Breast epithelium (tissue), 4 donors: ENCODE measurements around the gene RGS1. TPM values are rescaled to one million over a fixed set of nuclear protein-coding genes. Genes with fewer than 3 reads are reported as not detected.
A peak's percentile ranks its signal among the peaks of the same experiment; 100 is the strongest.

Experiments
- DNase-seq, 2 donors: peaks; one replicate each; pipeline ENCODE4 v3.0.0-alpha.2; 2019; ENCODE audit warnings: low spot score in 2 of 2
- H3K27ac ChIP-seq, 2 donors: fragments of 200-600 bp; sonication (generic) in 1 of 2; one replicate each; pipeline ENCODE4 v1.5.1; 2016 to 2019; ENCODE audit warnings: mild to moderate bottlenecking in 1 of 2
- H3K27me3 ChIP-seq, 2 donors: fragments of 200-600 bp; sonication (generic) in 1 of 2; one replicate each; pipeline versions ENCODE4 v1.5.1 to v1.6.0; 2017 to 2019; ENCODE audit warnings: control low read depth in 1 of 2, mild to moderate bottlenecking in 1 of 2
- H3K36me3 ChIP-seq: fragments of 200-600 bp; one replicate; pipeline ENCODE4 v1.5.1; 2019
- H3K4me1 ChIP-seq, 2 donors: fragments of 200-600 bp; sonication (generic); one replicate each; pipeline ENCODE4 v1.5.1; 2016 to 2019; ENCODE audit warnings: control low read depth in 1 of 2
- H3K4me3 ChIP-seq, 3 donors: fragments of 200-600 bp; sonication (generic); 1 replicate in 2 of 3; 2 replicates in 1 of 3; pipeline ENCODE4 v1.5.1; 2016 to 2019; ENCODE audit warnings: mild to moderate bottlenecking in 3 of 3, moderate library complexity in 2 of 3
- H3K9me3 ChIP-seq, 2 donors: fragments of 200-600 bp; sonication (generic) in 1 of 2; one replicate each; pipeline ENCODE4 v1.5.1; 2016 to 2019; ENCODE audit warnings: control low read depth in 1 of 2
- CTCF ChIP-seq, 3 donors: fragments of 450-650 bp; IDR thresholded peaks; one replicate each; pipeline ENCODE4 v1.5.1; 2016 to 2017; ENCODE audit warnings: antibody characterized with exemption in 3 of 3, mild to moderate bottlenecking in 3 of 3, moderate library complexity in 3 of 3
- POLR2A ChIP-seq: fragments of 450-650 bp; IDR thresholded peaks from one replicate; pipeline ENCODE4 v1.6.1; 2016; ENCODE audit warnings: antibody characterized with exemption, mild to moderate bottlenecking, moderate library complexity
- POLR2AphosphoS5 ChIP-seq, 3 donors: sonication (generic); formaldehyde crosslinking; IDR thresholded peaks; one replicate each; pipeline ENCODE4 v1.6.1; 2017; ENCODE audit warnings: antibody characterized with exemption in 3 of 3
- intact Hi-C: fragments of 100-400 bp; cut with DNase I; formaldehyde crosslinking; loops from one replicate; pipeline ENCODE4 v1.15.1; 2023; ENCODE audit warnings: low total_unique reads
- total RNA-seq, 3 donors: library from RNA; depleted of rRNA; stranded (reverse); fragments of >200 nt; gene quantifications; one replicate each; pipeline ENCODE4 v1.1.0, GENCODE V29; 2016

The RGS1 gene
- total RNA-seq, 3 donors from 2014 or later: 13.6 to 210 (median 189) TPM

- no peaks in the 10 kb centered on the region for H3K9me3 ChIP-seq
- H3K4me1 ChIP-seq: no peaks in the 10 kb centered on the region
- H3K4me3 ChIP-seq: no peak overlapping the region
- peak overlapping the region; percentile 89 to 92 for H3K27ac ChIP-seq
- no peaks in the 10 kb centered on the region for H3K36me3 ChIP-seq
- DNase-seq: no peak
- TF ChIP-seq CTCF (IDR thresholded peaks at IDR 0.05): no peak
- TF ChIP-seq POLR2AphosphoS5 (IDR thresholded peaks at IDR 0.05): no peak
- TF ChIP-seq POLR2A: no peak
- intact Hi-C loops: no loop called here
- H3K27me3 ChIP-seq: no peaks in the 10 kb centered on the region
These were observed 36.9 kb upstream of the RGS1 start for GRCh38 chr1:192538407-192539296.

- no peaks in the 10 kb centered on the region for H3K9me3 ChIP-seq
- intact Hi-C loops: no loop called here
- DNase-seq: peak in 1 of 2 donors; percentile 41
- peak overlapping the region; percentile 89 to 92 for H3K27ac ChIP-seq
- H3K36me3 ChIP-seq: no peaks in the 10 kb centered on the region
- no peaks in the 10 kb centered on the region for H3K27me3 ChIP-seq
- no peaks in the 10 kb centered on the region for H3K4me1 ChIP-seq
- TF ChIP-seq POLR2A (no peak), POLR2AphosphoS5 (IDR thresholded peaks at IDR 0.05) (no peak), CTCF (IDR thresholded peaks at IDR 0.05) (no peak)
- H3K4me3 ChIP-seq: no peak overlapping the region
These were observed 36.1 kb upstream of the RGS1 start for GRCh38 chr1:192539297-192540092.

- TF ChIP-seq CTCF (IDR thresholded peaks at IDR 0.05) (no peak), POLR2AphosphoS5 (IDR thresholded peaks at IDR 0.05) (no peak), POLR2A (no peak)
- Histone ChIP-seq H3K4me1 (no peaks in the 10 kb centered on the region), H3K36me3 (no peaks in the 10 kb centered on the region), H3K4me3 (no peak overlapping the region), H3K27ac (no peak overlapping the region), H3K9me3 (no peaks in the 10 kb centered on the region), H3K27me3 (no peaks in the 10 kb centered on the region)
- no peak for DNase-seq
- intact Hi-C loops: no loop called here
These were observed 32.1 kb upstream of the RGS1 start for GRCh38 chr1:192543445-192543844.

- DNase-seq: no peak
- Histone ChIP-seq H3K4me1 (no peaks in the 10 kb centered on the region), H3K4me3 (no peak overlapping the region), H3K36me3 (no peaks in the 10 kb centered on the region), H3K27me3 (no peaks in the 10 kb centered on the region), H3K9me3 (no peaks in the 10 kb centered on the region), H3K27ac (no peak overlapping the region)
- intact Hi-C loops: no loop called here
- TF ChIP-seq POLR2AphosphoS5 (IDR thresholded peaks at IDR 0.05): no peak
- no peak for TF ChIP-seq POLR2A
- no peak for TF ChIP-seq CTCF (IDR thresholded peaks at IDR 0.05)
These were observed 29.6 kb upstream of the RGS1 start for GRCh38 chr1:192545896-192546521.
